ENCODE results near the gene ZPBP.
"Not testable (repeated sequence)": the region's sequence is repeated elsewhere in the genome, so short reads cannot be mapped to it uniquely, and the experiment has no call there.

The ZPBP gene, protein sequence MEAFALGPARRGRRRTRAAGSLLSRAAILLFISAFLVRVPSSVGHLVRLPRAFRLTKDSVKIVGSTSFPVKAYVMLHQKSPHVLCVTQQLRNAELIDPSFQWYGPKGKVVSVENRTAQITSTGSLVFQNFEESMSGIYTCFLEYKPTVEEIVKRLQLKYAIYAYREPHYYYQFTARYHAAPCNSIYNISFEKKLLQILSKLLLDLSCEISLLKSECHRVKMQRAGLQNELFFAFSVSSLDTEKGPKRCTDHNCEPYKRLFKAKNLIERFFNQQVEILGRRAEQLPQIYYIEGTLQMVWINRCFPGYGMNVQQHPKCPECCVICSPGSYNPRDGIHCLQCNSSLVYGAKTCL

DNA sequence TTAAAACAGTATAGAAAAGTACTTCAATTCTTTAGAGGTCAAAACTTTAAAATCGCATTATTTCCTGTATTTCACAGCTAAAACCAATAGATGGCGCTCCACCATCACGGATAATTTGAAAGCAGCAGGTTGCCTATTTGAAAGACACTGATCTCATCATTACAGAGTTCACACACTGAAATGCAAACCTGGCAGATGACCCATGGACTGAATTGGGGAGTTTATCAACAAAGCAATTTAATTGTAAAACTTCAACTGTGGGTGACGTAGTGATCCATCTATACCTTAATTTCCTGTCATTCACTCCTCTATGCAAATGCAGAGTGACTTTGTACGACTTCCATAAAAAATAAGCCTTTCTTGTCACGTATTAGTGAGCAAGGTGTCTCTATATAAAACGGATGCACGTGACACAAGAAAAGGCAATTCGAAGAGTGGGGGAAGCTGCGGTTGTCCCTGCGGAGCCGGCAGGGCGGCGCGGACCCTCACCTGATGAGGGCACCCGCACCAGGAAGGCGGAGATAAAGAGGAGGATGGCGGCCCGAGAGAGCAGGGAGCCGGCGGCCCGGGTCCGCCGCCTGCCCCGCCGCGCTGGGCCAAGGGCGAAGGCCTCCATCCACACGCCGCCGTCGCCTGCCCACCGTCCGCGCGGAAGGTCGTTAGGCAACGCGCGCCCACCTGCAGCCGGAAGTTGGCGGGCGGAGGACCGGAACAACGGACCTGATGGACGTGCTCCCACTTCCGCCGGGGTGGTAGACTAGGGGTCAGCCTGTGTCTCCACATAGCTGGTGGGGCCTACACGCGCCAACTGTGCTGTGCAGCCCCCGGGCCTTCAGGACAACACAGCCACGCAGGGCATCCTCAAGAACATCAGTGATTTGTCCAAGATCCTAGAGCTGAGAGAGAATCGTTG is at the start of gene ZPBP:
ZPBP (minus strand) TSS at position 668 of the 913 bp plus-strand sequence; CDS start at position 616, 52 bp downstream.
- peak; percentile 47 to 49 for DNase-seq

DNA sequence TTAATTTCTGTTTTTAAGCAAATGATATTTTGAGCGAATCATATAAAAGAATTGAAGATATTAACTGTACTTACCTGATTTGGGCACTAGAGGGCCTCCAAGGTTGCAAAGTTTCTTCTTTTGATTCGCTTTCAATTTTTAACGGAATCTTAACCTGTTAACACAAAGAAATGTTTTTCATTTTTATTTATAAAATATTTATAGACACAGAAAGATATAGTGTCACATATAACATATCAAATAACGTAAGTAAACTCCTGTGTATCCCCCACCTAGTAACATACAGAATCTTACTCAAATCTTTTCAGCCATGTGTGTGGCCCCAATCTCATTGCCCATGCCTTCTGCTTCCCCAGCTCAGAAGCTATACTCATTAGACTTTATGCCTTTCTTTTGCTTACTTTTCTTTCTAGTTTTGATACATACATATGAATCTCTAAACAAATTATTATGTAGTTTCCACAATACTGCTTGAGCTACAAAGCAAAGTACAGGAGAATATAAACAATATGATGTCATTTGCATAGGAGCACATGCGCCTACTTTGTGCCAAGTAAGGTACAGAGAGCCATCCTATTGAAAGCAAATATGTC is 49.5 kb upstream of the ZPBP start:
- peak; percentile 30 to 36 for DNase-seq

DNA sequence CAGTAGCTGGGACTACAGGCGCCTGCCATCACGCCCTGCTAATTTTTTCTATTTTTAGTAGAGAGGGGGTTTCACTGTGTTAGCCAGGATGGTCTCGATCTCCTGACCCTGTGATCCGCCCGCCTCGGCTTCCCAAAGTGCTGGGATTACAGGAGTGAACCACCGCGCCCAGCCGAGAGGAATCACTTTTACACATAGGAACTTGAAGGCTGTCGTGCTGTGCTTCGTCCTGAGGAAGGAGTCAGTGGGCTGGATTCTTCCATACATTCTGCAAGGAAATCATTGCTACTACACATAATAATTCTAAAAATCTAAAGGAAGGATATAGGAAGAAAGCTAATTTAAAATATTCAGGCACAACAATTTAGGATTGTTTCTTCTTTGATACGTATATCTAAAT is 48.8 kb upstream of the ZPBP start:
- DNase-seq: no peak

DNA sequence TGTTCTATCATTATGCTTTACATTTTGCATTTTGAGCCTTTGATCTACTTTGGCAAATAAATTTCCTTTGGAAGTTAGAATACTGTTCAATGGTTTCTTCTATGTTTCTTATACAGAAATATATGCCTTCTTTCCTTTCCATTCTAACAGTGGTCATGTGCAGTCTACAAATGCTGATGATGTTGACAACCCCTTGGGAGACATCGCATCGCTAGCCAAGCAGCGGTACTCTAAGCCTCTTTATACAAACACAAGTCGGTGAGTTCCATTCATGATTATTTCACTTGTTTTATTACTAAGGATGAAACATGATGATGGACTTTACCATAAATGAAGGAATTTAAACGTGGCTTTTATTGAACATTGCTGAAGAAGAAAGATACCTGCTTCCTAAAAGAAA is 48.1 kb upstream of the ZPBP start:
- no peak for DNase-seq

DNA sequence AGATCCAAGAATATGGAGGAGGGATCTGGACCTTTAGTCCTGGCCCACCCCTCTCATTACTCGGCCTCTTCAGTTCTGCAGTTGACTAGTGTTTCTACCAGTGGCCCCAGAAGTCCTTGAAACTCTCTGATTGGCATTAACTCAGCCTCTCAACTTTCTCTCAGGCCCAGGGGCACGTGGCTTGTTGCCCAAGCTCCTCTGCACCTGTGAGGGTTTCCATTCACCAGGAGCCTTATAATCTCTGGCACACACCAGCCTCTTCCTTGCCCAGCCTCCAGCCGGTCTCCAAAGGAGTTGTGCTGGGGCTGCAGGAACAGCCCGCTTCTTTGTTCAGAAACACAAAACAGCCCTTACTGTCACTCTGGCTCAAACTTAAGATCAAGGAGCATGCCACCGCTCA is 47.6 kb upstream of the ZPBP start:
- no peak for DNase-seq

DNA sequence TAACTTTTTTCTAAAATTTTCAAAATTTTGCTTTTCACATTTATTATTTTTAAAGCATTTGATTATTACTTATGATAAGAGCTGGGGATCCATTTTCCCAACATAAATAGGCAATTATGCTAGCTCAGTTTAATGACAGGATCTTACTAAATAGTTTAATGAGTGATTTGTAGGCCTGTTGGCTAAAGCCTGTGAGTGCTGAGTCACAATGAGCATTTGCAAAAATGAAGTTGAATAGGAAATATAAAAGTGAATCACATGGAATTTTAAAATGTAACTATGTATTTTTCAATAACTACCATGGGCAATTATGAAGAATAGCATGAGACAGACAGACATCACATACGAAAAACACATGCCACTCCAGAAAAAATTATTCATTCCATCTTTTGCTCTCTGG is 45.1 kb upstream of the ZPBP start:
- no peak for DNase-seq

DNA sequence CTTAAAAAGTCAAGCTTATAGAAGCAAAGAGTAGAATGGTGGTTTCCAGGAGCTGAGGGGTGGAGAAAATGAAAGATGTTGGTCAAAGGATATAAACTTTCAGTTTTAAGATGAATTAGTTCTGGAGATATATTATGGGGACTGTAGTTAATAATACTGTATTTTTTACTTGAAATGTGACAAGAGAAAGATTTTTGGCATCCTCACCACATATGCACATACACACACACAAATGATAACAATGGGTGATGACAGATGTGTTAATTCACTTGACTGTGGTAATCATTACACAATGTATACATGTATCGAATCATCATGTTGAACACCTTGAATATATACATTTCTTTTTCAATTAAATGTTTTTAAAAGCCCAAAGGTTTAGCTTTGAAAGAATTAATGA is 32.7 kb upstream of the ZPBP start:
- DNase-seq: no peak

DNA sequence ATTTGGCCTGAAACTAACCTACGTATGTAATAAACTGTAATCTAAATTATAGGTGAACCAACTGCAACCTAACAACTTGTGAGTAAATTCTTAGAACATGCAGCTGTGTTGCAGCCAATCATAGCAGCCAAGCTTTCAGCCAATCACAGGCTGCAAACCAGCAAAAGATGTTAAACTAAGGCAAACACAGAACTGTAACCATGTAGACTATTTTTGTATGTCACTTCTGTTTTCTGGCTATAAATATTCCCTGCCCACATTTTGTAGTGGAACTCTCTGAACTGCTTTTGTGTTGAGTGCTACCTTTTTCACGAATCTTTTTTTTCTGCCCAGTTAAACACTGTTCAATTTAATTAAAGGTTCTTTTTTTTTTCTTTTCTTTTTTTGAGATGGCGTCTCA is 28.2 kb upstream of the ZPBP start:
- DNase-seq: no peak

DNA sequence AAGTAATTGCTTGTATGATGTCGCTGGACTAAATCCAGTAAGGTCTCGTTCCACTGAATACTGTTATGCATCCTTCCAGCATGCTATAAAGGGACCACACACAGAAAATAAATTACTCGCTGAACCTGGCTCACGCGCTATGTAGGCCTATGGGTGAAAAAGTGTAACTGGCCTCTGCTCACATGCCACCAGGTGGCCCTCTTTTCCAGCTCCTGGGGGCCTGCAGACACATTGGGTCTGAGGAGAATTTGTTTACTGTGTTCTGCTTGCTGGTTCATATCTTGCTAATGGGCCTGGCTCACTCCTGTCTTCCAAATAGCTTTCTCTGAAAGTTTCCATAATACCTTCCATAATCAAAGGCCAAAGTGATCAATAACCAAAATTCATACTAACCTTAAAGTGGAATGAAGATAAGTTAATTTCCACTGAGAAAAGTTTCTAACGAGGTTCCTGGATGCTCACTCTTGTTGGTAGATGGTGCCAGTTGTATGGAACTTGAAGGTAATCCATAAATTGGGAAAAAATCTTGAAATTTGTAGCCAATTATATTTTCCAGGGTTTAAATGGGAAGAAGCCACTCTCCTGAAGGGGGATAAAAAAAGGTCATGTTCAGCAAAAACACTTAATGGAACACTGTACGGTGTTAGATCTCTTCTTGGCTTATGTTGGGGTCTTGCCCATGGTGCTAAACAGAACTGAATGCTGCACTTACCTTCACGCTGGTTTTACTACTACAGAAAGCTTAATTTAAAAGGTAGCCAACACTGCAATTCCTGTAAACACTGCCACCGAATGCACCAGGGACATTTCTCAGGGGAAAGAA is 27.0 kb upstream of the ZPBP start:
- peak; percentile 16 to 45 for DNase-seq

DNA sequence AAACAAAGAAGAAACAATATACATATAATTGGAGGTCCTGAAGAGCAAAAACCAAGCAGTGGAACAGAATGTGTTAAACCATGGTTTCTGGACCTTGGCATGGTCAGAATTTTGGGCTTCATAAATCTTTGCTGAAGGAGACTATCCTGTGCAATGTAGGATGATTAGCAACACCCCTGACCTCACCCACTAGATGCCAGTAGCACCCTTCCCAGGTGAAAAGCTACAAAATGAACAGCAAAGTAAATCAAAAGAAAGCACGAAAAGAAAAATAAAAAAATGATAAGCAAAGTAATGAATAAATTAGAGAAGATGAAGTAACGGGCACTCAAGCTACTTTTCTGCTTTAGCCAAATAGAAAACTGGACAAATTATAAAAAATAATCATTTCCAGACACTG is 19.2 kb upstream of the ZPBP start:
- DNase-seq: no peak

DNA sequence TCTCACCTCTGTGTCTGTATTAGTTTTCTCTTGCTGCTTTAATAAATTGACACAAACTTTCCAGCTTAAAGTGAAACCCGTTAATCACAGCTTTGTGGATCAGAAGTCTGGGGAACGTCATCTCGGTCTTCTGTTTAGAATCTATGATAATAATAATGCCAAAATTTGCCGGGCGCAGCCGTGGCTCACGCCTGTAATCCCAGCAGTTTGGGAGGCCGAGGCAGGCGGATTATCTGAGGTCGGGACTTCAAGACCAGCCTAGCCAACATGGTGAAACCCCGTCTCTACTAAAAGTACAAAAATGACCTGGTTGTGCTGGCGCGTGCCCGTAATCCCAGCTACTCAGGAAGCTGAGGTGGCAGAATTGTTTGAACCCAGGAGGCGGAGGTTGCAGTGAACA is 8.8 kb upstream of the ZPBP start:
- DNase-seq: no peak

DNA sequence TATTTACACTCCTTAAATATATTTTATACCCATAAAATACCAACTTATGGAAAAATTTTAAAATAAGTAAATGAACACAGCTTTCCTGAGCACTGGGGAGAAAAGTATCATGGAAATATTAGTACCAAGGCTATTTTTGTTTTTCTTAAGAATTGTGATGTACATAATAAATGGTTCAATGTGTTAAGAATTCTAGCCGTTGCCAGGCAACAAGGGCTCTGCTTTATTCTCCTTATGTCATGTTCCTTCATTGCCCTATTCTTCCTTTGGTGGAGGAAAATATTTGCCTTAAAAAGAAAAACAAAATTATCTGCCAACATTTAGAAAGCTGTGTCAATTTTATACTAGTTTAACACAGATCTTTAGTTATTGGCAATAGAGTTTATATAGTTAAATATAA is 2.6 kb upstream of the ZPBP start:
- DNase-seq: no peak

DNA sequence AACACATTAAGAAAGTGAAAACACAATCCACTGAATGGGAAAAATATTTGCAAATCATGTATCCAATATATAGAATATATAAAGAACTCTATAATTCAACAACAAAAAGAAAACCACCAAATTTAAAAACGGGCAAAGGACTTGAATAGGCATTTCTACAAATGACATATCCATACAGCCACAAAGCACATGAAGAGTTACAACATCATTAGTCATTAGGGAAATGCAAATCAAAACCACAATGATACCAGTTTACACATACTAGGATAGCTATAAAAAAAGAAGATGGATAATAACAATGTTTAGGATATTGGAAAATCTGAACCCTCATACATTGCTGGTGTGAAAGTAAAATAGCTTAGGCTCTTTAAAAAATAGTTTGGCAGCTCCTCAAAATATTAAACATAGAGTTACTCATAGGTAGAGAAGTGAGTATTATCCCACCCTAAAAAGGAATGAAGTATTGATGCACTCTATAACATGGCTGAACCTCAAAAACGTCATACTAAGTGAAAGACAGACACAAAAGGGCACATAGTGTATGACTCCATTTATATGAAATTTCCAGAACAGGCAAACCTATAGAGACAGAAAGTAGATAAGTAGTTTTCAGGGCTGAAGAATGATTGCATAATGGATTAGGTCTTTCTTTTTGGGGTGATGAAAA is 4.5 kb downstream of the ZPBP start:
- no peak for DNase-seq

DNA sequence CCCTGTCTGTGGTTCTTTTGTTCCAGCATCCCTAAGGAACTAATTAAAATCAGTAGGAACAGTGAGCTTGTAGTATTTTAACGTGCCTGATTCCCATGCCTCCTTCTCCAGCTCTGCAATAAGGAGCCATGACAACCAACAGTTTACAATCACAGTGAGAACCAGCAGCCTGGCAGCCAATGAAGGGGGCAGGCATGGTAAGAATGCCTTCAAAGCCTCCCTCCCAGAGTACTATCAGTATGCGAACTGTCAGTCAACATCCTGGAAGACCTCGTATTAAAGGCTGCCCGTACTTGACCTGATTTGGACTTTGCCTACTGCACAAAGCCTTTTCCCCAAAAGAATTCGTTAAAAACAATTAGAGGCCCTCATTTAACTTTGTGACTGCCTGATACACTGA is 7.7 kb downstream of the ZPBP start:
- DNase-seq: no peak

DNA sequence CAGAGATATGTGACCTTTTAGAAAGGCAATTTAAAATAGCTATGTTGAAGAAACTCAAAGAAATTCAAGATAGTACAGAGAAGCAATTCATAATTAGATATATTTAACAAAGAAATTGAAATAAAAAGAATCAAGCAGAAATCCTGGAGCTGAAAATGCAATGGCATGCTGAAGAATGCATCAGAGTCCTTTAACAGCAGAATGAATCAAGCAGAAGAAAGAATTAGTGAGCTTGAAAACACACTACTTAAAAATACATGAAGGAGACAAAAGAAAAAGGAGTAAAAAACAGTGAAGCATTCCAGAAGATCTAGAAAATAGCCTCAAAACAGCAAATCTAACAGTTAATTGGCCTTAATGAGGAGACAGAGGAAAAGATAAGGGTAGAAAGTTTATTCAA is 20.0 kb downstream of the ZPBP start:
- no peak for DNase-seq

DNA sequence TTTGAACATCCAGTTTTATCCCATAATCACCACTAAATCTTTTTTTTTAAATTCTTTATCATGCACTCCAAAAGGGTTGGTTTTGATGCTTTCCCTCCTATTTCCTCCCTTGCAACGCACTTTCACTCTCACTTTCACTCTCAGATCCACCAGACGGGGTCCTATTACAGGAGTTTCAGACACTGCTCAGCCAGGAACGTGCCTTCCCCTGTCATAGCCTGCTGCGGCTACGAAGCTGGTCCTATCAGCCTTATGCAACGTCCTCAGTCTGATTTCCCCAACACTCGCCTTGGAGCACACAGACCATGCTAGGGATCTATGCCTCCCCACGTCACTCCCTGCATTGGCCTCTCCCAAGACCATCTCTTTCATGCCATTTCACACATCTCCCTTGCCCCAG is 23.4 kb downstream of the ZPBP start:
- peak in 1 of 2 experiments; percentile 17 for DNase-seq

DNA sequence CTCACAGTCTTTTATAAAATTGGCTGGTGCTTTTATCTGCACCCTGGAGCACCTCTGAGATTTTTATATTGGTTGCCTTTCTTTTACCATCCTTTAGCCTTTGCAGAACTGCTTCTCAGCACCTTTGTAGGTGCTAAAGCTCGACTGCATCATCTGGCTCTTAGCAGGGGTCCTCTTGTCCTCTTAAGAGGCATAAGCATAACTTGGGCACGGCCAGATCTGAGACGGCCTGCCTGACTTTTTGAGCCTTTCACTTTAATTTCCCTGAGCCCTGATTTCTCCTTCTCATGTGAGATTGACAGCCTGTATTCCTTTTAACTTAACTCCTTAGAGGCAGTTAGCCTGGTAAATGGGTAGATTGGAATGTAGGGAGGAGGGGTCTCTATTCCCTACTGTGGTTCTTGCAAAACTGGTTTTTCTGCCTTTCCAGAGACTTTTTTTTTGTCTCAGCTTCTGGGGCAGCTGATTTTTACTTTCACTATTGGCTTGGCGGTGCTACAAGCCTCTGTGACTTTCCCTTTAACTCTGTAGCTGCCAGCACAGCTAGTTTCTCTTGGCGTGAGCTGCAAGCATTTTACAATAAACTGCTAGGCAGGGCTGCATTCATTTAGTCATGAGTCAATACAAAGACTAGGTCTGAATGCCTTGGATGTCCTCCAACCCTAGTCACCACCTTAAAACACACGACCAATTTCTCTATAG is 24.0 kb downstream of the ZPBP start:
- DNase-seq: peak in 1 of 2 experiments; percentile 17

DNA sequence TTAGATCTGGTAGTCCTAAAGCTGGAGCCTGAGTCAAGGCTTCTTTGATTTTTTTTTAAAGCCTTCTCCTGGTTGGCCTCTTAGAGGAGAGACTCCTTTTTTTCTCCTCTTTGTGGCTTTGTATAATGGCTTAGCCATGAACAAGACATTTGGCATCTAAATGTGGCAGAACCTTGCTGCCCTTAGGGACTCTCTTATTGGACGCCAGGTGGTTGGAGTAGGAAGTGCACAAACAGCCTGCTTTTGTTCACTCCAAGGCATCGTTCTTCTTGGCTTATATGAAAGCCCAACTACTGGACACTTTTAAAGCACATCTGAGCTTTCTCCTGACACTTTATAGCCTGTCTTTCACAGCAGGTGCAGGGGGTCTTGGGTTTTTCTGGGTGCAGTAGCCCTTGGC is 25.0 kb downstream of the ZPBP start:
- peak; percentile 23 to 29 for DNase-seq

DNA sequence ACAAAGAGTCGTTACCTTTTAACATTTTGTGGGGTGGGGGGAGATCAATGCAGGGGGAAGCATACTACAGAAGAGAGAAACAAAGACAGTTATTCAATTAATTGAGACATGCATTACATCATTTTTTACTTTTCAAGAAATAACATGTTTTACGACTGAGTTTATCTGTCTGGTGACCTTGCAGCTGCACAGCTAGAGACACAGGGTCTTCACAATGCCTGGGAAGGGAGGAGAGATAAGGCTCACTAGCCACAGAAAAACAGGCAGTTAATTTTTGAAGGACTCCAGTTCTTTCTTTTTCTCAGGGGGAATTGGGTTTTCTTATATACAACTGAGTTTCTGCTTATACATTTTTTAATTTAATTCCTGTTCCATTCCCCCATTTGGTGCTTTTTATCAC is 30.1 kb downstream of the ZPBP start:
- no peak for DNase-seq

DNA sequence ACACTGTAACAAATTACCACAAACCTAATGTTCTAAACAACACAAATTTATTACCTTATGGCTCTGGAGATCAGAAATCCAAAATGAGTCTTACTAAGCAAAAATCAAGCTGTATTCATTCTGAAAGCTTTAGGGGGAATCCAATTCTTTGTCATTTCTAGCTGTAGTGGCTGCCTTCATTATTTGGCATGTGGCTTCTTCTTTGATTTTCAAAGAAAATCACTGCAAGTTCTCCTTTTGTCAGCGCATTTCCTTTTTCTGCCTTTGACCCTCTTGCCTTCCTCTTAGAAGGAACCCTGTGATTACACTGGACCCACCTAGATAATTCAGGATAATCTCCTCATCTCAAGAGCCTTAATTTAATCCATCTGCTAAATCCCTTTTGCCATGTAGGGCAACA is 36.9 kb downstream of the ZPBP start:
- no peak for DNase-seq

DNA sequence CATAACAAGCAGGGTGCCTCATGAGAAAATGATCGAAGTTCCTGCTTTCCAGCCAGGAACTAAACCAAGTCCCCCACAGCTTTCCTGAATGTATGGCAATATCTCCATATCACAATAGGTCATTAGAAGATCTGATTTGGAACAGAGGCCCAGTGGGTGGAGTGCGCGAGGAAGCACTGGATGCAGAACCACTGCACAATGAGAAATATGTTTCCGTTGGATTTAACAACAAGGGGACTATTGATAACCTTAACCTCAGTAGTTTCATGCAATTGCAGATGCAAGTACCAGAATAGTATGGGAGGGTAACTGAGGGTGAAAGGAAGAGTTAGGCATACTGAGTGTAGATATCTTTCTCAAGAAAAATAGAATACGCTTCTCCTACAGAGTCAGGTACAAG is 45.3 kb downstream of the ZPBP start:
- no peak for DNase-seq

DNA sequence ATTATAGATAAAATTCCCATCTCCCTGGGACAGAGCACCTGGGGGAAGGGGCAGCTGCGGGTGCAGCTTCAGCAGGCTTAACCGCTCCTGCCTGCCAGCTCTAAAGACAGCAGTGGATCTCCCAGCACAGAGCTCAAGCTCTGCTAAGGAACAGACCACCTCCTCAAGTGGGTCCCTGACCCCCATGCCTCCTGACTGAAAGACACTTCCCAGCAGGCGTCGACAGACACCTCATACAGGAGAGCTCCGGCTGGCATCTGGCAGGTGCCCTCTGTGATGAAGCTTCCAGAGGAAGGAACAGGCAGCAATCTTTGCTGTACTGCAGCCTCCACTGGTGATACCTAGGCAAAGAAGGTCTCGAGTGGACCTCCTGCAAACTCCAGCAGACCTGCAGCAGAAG is 51.9 kb downstream of the ZPBP start:
- not testable (repeated sequence) for DNase-seq
